NCI-H510A (cell line): ENCODE data around the gene ARFIP2.
"Not testable (repeated sequence)": the region's sequence is repeated elsewhere in the genome, so short reads cannot be mapped to it uniquely, and the experiment has no call there.

ENCODE experiments used
- DNase-seq: peaks from one replicate; lab custom pipeline; 2025; lab: John Stamatoyannopoulos, UW

The ARFIP2 gene

DNA sequence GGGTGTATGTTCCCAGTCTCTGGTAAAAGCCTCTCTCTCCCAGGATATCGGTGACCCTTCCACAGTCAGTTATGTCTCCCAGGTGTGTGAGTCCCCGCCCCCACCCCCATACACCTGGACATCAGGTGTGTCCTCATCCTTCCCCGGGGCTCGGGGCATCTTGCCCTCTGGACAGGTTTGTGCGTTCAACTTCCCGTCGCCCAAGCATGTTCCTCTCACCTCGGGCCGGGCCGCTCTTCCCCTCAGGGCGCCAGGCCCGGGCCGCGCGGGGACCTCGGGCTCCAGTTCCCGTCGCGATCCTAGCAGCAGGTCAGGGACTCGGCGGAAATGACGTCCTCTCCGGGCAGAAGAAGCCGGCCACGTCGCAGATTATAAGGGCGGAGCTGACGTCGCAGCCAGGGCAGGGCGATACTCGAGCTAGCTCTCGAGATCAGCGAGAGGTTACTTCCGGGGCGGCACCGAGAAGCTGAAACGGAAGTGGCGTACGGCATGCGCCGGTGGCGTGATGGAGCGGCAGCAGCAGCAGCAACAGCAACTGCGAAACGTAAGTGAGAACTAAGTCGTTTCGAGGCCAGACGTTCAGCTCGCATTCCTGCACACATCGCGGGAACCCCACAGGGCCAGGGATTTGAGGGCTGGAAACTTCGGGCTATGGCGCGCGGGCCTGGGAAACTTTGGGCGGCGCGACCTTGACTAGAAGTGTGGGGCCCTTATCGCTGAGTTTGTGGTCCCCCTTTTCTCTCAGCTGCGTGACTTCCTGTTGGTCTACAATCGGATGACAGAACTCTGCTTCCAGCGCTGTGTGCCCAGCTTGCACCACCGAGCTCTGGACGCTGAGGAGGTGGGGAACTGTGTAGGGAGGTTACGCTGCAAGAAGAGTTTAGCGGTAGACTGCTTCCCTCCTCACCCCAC is at the start of gene ARFIP2, which contains the start of gene TIMM10B:
Gene ARFIP2 (minus strand): TSS at position 320 of the 912 bp plus-strand sequence. CDS start 910 bp downstream, outside the sequence.
Gene TIMM10B (plus strand): TSS at position 490 of the 912 bp plus-strand sequence. CDS start 16 bp downstream, at position 506.
- DNase-seq: peak; percentile 92

- no peak for DNase-seq
Measured at GRCh38 chr11:6530848-6531247, 49.7 kb upstream of the ARFIP2 start.

GRCh38 chr11:6529266-6529665 is 48.1 kb upstream of the ARFIP2 start:
- no peak for DNase-seq

DNA sequence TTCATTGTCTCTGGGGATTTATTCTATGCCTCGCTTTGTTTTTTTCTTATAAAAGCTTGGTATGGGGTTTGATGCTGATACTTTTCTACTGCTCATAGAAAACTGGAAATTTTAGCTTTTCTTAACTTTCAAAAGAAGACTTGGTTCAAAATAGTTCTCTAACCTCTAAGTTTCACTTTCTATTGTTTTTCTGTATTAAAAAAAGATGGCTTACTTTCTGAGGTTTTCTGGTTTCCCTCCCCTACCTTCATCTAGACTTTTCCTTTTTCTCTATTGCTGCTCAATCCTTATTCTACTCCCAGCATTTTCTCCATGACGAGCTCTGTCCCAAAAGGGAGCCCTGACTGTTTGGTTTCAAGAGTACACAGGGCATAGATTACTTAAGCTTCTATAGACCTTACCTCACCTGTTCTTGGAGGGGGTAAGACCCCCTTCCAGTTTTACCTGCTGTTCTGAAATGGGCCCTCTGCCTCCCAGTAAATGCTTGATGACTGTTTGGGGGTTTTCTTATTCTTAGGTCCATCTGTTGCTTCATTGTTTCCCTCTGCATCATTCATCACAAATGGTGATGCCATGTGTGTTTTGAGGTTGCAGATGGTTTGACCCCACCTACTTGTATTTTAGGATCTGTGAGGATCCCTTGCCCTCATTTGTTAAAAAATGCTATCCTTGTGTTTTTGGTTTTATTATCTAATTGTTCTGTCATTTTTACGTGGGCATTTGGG is 45.4 kb upstream of the ARFIP2 start:
- no peak for DNase-seq

DNA sequence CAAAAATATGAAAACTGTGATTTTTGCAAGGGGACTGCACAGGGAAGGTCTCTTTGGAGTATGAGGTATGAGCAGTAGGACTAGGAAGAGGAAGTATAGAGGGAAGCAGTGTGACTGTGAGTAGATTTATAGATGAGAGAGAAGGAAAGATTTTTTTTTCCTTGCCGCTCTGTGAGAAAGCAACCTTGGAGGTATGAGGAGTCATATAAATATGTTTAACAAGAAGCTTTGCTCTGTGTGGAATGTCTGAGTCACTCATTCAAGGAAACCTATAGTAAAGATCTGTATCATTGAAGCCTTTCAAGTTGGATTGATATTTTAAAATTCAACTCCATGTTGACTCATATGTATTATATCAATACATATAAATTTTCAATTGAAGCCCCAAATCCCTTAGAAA is 42.1 kb upstream of the ARFIP2 start:
- no peak for DNase-seq

DNA sequence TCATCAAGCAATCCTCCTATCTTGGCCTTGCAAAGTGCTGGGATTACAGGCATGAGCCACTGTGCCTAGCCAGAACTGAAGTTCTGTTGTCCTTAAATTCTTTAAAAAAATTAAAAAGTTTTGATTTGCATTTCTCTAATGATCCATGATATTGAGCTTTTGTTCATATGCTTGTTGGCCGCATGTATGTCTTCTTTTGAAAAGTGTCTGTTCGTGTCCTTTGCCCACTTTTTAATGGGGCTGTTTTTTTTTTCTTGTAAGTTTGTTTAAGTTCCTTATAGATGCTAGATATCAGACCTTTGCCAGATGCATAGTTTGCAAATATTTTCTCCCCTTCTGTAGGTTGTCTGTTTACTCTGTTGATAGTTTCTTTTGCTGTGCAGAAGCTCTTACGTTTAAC is 40.8 kb upstream of the ARFIP2 start:
- not testable (repeated sequence) for DNase-seq

DNA sequence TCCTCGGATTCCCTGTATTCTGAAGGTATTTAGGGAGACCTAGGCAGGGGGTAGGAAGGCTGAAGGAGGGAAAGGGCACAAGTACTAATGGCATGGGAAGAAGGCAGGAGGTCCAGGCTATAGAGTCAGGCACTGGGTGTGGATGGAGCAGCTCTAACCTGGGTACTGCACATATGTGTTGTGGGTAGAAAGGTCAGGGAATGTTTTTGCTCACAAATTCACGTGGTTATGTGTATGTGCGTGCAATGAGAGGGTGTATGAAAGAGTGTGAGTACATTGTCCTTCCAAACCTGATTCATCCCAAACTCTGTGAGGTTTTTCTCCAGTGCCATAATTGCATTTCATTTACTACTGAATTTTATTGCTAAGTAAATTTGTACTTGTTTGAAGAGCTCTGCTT is 39.1 kb upstream of the ARFIP2 start:
- DNase-seq: no peak

- DNase-seq: no peak
Measured at GRCh38 chr11:6516865-6517264, 35.7 kb upstream of the ARFIP2 start.

DNA sequence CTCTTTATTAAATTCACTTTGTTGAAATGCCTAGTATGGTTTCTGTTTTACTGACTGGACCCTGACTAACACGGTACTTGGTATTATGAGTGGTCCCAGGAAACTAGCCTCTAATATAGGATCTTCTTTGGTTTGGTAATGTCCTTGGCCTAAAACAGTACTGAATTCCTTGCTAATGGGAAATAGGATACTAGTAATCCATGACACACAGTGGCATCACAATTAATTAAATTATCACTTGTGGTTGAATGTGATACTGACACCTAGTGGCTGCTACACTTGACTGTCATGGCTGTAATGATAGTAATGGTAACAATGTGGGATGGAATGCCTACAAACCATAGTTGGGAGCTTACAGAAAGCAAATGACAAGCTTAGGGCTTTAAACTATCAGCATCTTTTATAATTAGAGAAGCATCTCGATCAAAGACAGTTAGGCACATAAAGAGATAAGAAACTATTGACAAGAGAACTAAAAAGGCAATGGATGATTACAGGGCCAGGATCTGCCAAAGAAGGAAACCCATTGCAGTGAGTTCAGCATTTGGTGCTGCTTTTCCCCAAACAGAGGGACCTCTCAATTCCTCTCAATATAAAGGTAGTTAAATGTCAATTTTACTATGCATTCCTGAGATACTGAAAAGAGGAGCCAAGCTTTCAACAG is 24.6 kb upstream of the ARFIP2 start:
- no peak for DNase-seq

DNA sequence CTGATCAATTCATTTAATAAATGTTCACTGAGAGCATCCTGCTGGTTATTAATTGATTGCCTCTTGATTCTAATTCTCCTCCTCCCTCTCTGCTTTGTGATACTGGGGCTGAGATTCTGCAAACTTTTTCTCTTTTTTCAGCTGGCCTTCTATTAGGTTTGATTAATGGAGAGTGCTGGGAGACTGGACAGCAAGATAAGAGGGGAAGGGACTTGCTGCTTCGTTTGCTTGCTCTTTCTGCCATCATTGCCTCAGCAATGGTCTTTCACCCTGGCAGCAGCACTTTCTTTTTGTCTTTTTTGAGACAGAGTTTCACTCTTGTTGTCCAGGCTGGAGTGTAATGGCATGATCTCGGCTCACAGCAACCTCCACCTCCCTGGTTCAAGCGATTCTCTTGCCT is 23.0 kb upstream of the ARFIP2 start:
- no peak for DNase-seq

- DNase-seq: no peak
Measured at GRCh38 chr11:6502382-6502781, 21.3 kb upstream of the ARFIP2 start.

GRCh38 chr11:6498544-6498943 is 17.4 kb upstream of the ARFIP2 start:
- no peak for DNase-seq

- no peak for DNase-seq
Measured at GRCh38 chr11:6498121-6498520, 17.0 kb upstream of the ARFIP2 start.

DNA sequence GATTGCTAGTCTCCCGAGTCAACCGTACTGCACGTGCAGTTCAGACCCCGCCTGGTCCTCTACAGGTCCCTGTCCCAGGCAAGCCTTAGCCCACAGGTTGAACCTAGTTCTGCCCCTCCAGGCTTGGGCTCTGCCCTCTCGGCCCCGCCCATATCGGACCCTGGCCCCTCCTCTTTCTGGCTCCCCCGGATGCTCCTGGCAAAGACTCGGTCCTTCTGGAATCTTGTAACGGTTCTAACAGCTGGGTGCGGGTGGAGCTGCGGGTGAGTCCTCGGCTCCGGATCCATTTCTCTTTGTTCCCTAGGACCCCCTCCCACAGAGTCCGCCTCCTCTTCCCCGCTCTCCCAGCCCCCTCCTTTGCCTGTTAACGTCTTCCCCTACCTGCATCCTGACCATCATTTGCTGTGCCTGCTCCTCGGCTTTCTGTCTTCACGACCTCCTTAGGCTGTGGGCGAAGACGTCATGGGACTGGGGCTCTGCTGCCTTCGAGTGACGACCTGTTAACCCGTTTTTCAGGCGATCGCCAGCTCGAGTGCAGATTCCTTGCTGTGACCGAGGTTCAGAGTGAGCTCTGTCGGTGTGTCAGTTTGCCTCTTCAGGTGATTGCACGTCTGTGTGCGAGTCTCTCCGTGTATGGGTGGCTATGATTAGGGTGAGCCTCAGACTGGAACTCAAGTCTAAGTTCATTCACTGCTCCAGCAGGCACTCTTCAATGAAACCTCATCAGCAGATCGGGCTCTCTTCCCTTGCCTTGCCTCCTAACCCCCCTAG is 16.1 kb upstream of the ARFIP2 start, which contains the start of gene DNHD1:
Gene DNHD1 (plus strand): TSS at position 212 of the 771 bp plus-strand sequence. CDS start 936 bp downstream, outside the sequence.
- no peak for DNase-seq

DNA sequence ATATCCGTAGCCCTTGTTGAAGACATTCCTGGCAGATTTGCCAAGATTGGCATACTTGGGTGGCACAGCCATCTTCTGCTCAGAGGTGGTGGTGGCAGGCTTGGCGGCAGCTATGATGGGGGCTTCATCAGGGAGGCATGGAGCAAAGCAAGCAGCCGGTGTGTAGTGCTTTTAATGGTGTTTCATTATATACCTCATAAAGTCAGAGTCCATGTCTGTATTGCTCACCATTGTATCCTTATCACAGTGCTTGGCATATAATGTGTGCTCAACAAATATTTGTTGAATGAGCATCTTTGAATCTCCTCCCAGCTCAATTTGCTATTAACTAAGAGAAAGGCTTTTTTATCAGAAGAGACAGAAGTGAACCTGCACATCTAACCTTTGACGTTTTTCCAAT is 8.2 kb upstream of the ARFIP2 start:
- DNase-seq: no peak

GRCh38 chr11:6488821-6489220 is 7.7 kb upstream of the ARFIP2 start:
- no peak for DNase-seq

- DNase-seq: no peak
Measured at GRCh38 chr11:6488342-6488741, 7.2 kb upstream of the ARFIP2 start.

DNA sequence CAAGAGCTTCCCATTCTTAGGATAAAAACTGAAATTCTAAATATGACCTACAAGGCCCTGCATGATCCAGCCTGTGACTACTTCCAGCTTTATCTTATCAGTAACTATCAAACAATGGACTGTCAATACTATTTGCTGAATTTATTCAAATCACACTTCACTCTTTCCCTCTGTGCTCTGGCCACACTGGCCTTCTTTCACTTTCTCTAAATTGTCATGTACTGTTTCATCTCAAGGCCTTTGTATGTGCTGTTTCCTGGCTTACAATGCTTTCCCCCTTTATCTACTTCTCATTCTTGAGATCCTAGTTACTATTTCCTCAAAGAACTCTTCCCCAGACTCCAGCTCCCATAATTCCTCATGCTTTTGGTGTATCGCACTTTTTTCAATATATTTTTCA is 5.8 kb upstream of the ARFIP2 start:
- no peak for DNase-seq

- DNase-seq: no peak
Measured at GRCh38 chr11:6486256-6486655, 5.1 kb upstream of the ARFIP2 start.

DNA sequence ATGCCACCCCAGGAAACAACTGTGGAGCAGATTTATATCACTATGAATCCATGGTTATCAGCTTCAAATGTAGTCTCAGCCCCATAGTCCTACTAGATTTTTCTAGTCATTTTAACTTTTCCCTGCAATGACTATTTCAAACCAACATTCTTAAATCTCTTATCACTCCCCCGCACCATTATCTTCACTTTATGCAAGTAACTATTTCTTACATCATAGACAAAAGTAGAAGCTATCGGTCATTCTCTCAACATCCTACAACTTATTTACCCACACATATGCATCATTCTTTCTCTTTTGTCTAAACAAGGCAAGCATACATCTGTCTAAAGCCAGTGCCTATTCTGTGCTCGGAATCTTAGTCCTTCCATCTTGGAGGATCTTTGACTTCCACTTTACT is 4.5 kb upstream of the ARFIP2 start:
- no peak for DNase-seq

GRCh38 chr11:6483015-6483414 is 1.9 kb upstream of the ARFIP2 start:
- no peak for DNase-seq

DNA sequence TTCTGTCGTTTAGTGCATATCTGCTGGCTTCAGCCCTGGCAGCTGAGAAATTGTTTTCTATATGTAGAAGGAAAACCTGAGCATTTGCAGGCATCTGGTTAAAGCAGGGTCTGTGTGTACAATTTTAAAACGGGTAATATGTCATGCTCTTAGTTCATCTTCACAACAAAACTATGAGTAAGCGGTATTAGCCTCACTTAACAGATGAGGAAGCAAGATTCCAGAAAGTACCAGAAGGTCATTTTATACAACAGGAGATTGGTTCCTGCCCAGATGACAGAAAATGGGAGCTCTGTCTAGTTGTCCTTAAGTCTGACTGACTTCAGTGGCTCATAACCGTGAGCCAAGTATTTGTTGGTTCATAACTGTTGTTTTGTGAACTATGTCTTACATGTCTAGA is 1.3 kb upstream of the ARFIP2 start:
- no peak for DNase-seq
